Fibroblast of pulmonary artery (primary cell): ENCODE measurements around the gene RHBDD1.
A peak's percentile ranks its signal among the peaks of the same experiment; 100 is the strongest.

Experiments
- DNase-seq: peaks from one replicate; pipeline ENCODE4 v3.0.0-alpha.2; 2010; ENCODE audit warnings: low read depth
- H3K4me3 ChIP-seq: replicated peaks from 2 replicates; pipeline ENCODE4 v1.5.1; 2011; ENCODE audit warnings: low read depth, mild to moderate bottlenecking, control low read depth, low read length, moderate library complexity
- CTCF ChIP-seq: IDR thresholded peaks from 2 replicates; pipeline ENCODE4 v1.5.1; 2011; ENCODE audit warnings: mild to moderate bottlenecking, control low read depth, low read length, inconsistent platforms; ENCODE audit errors: missing control alignments

The RHBDD1 gene

DNA sequence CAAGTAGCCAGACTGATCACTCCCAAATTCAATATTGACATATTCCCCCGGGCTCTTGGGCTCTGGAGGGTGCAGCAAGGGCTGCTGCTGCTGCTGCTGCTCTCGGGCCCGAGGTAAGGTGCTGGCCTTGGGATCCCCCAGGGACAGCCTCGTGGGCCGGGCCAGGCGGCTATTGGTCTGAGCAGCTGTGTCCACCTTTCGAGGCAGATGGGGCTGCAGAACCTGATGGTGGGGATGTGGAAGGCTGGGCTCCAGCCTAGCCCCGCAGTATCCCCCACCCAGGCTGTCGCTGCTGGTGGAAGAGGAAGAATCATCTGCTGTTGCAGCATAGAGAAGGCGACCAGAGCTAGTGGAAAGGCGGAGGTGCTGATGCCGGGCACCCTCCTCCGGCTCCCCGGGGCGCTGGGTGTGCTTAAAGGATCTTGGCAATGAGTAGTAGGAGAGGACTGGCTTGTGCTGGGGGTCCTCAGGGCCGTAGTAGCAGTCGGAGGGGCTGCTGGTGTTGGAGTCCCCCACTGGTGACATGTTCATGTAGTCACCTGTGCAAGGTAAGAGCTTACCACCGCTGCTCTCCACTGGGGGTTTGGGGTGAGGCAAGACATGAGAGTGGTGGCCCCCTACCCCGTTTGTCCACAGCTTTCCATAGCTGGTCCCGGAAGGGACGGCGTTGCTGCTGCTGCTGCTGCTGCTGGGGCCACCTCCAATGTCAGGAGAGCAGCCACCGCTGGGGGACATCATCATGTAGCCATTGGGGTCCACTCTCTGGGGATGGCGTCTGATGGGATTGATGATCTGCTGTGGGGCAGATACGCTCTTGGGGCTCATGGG, 39.6 kb upstream of the RHBDD1 start:
- TF ChIP-seq CTCF: no peak
- DNase-seq: no peak
- H3K4me3 ChIP-seq: peak overlapping the region; percentile 65

DNA sequence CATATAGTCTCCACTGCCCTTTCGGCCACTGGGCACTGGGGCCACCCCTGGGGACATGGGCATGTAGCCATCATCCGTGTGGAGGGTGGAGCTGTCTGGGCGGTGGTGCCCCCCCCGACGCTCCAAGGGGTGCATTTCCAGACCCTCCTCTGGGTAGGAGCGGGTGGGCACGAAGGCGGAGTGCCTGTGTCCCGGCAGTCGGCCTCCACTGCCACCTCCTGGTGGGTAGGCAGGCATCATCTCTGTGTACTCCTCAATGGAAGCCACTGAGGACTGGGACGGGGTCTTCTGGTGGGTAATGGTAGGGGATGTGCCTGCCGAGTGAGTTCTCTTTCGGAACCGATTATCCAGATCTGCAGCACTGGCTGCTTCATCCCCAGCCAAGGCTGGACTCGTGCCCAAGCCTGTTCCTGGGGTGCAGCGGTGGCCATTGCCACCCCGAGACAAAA, 39.0 kb upstream of the RHBDD1 start:
- TF ChIP-seq CTCF: peak; percentile 46
- H3K4me3 ChIP-seq: peak overlapping the region; percentile 5

GRCh38 chr2:226797289-226797988, 38.4 kb upstream of the RHBDD1 start:
- TF ChIP-seq CTCF: no peak
- no peak for DNase-seq
- peak overlapping the region; percentile 80 for H3K4me3 ChIP-seq

More for the DNA sequence above, 39.0 kb upstream of the RHBDD1 start:
- DNase-seq: peak; percentile 21

DNA sequence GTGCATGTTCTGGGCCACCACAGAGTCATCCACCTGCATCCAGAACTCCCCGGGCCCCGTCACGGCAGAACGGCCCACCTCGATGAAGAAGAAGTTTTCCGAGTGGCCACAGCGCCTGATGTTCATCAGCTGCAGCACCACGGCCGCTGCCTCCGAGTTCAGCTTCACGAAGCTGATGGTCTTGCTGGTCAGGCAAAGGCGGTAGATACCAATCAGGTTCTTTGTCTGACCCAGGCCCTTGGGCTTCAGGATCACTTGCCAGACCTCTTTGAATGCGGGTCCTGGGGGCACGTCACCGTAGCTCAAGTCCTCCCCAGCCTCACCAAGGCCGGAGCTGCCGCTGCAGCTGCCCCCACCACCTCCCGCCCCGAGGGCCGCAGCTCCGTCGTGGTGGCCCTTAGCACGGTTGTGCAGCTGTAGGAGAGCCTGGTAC, 37.8 kb upstream of the RHBDD1 start:
- DNase-seq: no peak
- TF ChIP-seq CTCF: no peak
- H3K4me3 ChIP-seq: peak overlapping the region; percentile 80

DNA sequence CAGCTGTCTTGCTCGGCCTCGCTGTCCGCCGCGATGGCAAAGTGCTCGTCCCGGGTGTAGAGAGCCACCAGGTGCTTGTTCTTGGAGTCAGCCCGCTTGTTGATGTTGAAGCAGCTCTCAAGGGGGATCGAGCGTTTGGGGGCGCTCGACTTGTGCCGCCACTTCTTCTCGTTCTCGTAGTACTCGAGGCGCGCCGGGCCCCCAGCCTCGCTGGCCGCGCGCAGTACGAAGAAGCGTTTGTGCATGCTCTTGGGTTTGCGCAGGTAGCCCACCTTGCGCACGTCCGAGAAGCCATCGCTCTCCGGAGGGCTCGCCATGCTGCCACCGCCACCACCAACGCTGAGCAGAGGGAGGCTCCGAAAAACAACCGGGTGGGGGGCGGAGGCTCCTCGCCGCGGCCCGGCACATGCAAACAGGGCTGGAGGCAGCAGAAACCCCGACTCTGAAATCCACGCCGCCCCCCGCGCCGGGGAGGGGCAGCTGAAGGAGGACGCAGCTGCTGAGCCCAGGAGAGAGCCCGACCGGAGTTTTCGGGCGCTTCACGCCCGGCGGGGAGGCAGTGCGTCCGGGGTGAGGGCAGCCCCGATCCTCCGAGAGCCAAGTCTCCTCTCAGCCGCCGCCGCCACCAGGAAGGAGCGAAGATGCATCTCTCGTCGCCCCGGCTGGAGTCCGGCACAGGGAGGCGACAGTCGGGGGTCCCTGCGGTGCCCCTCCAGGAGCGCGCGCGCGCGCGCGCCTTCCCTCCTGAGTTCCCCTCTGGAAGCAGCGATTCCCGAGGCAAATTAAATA, 37.2 kb upstream of the RHBDD1 start:
- peak overlapping the region; percentile 80 for H3K4me3 ChIP-seq
- peak; percentile 57 for DNase-seq
- TF ChIP-seq CTCF: peak; percentile 9

DNA sequence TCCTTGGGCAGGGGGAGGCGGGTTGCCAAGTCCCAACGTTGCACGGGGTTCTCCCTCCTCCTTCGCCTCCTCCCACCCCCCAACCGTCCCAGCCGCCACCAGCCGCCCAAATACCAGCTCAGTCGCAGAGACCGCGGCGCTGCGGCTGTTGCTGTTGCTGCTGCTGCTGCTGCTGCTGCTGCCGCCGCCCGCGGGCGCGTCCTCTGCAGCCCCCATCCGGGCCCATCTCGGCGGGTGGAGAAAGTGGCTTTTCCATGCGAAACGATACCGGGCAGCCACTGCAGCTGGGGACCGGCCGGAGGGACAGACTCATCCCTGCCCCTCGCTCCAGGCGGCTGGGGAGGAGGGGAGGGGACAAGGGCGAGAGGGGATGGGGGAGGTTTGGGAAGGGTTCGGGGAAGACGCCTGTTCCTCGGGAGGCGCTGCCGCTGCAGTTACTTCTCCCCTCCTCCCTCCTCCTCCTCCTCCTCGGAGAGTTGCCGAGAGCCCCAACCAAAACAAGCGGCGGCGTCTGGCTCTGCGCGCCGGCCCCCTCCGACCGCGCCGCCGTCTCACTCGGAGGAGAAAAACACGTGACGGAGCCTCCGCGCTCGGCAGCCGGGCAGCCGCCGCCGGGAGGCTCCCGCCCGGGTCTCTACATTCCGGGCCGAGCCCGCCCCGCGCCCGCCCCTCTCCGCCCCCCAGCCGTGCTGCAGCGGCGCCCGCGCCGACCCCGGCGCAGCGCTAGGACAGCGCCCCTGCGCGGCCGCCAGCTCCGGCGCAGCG, 36.5 kb upstream of the RHBDD1 start, which contains the start of gene IRS1:
IRS1 (minus strand) TSS at position 610 of the 765 bp plus-strand sequence. CDS start 1,082 bp downstream, outside the sequence.
- TF ChIP-seq CTCF: no peak
- H3K4me3 ChIP-seq: peak within 1 kb of the TSS; percentile 80
- DNase-seq: peak; percentile 86
